ENCODE data around the gene SERPINA5. TPM values are rescaled to one million over a fixed set of nuclear protein-coding genes. Genes with fewer than 3 reads are reported as not detected.

SERPINA5 gene
- total and polyA plus RNA-seq, 2 of the 8 experiments (the other 6 are each of a cell fraction or from before 2014, with no cell fraction given) = 1.8 to 1.9 TPM

- Histone ChIP-seq H3K4me2 (ENCODE audit: insufficient read depth in 1 of 2, low read depth in 2 of 2, low read length in 2 of 2) (no peak within 1 kb of the TSS), H2BK5ac (ENCODE audit: low read depth, low read length) (no peak within 1 kb of the TSS), H3K4me3 (ENCODE audit: extremely low read depth in 1 of 4, insufficient read depth in 2 of 4, low read depth in 3 of 4, low read length in 4 of 4) (no peak within 1 kb of the TSS), H3K27me3 (replicated peaks in 1 of 4; ENCODE audit: control insufficient read depth in 3 of 4, extremely low read depth in 1 of 4, insufficient read depth in 3 of 4, low read length in 3 of 4) (no peaks in the 10 kb centered on the region), H2BK12ac (ENCODE audit: low read depth, low read length) (no peak within 1 kb of the TSS), H4K20me1 (replicated peaks in 1 of 2; ENCODE audit: control insufficient read depth in 1 of 2, insufficient read depth in 2 of 2, low read length in 2 of 2) (no peaks in the 10 kb centered on the region), H3K4me1 (replicated peaks in 1 of 4; ENCODE audit: control insufficient read depth in 3 of 4, insufficient read depth in 4 of 4, low read length in 3 of 4) (no peaks in the 10 kb centered on the region), H2AK5ac (ENCODE audit: low read depth, low read length) (no peak within 1 kb of the TSS), H2BK20ac (ENCODE audit: low read length) (no peak within 1 kb of the TSS), H3K9me3 (ENCODE audit: insufficient read depth in 2 of 2, low read depth in 1 of 2, low read length in 1 of 2) (no peaks in the 10 kb centered on the region), H3K18ac (ENCODE audit: extremely low read depth, low read length) (no peak within 1 kb of the TSS), H3K4ac (replicated peaks; ENCODE audit: insufficient read length, low read depth, low read length) (no peak within 1 kb of the TSS), H3K23me2 (ENCODE audit: low read depth, low read length) (no peaks in the 10 kb centered on the region), H3K14ac (ENCODE audit: insufficient read length) (no peak within 1 kb of the TSS), H2BK120ac (replicated peaks; ENCODE audit: low read depth, low read length) (no peak within 1 kb of the TSS), H3K27ac (ENCODE audit: low read depth, low read length) (no peak within 1 kb of the TSS), H4K91ac (replicated peaks; ENCODE audit: insufficient read length, low read length) (no peak within 1 kb of the TSS), H3K79me2 (ENCODE audit: control insufficient read depth in 1 of 2, insufficient read depth in 2 of 2, low read length in 2 of 2) (no peaks in the 10 kb centered on the region), H2BK15ac (ENCODE audit: low read length) (no peak within 1 kb of the TSS), H3K56ac (replicated peaks; ENCODE audit: insufficient read length, low read depth, low read length) (no peak within 1 kb of the TSS), H3K23ac (ENCODE audit: insufficient read length) (no peak within 1 kb of the TSS), H3K9ac (replicated peaks in 1 of 4; ENCODE audit: extremely low read depth in 1 of 4, low read depth in 3 of 4, low read length in 3 of 4) (no peak within 1 kb of the TSS), H3K79me1 (ENCODE audit: low read depth, low read length) (no peaks in the 10 kb centered on the region), H3K36me3 (ENCODE audit: control insufficient read depth in 2 of 4, insufficient read depth in 4 of 4, low read length in 3 of 4) (no peaks in the 10 kb centered on the region), H4K8ac (ENCODE audit: extremely low read depth, insufficient read depth, low read length) (no peak within 1 kb of the TSS), H4K5ac (ENCODE audit: insufficient read length, low read depth, low read length) (no peak within 1 kb of the TSS), H2AFZ (ENCODE audit: low read length) (no peak within 1 kb of the TSS)
- WGBS, 2 experiments (ENCODE audit: extremely low coverage in 1 of 2, insufficient coverage in 1 of 2, insufficient read length in 1 of 2, insufficient replicate concordance in 2 of 2, low coverage in 1 of 2, low lambda C conversion rate in 2 of 2, missing lambda C conversion rate in 1 of 2) = 89% methylated on average over 11 of the region's 11 CpGs; no CpG with 5 or more reads in 1 of the 2 experiments
- ChIA-PET POLR2A (ENCODE audit: partially characterized antibody) (no interaction called here), CTCF (ENCODE audit: partially characterized antibody) (interaction anchor here (0.8 to 3.1 kb wide), 8 partner anchors 11 to 77 kb away, joined by 3 to 18 read pairs (median 4); partner anchors contain the start of gene SERPINA5)
- FAIRE-seq (no peak), DNase-seq (ENCODE audit: low read depth in 1 of 2, low spot score in 2 of 2) (no peak)
- no peak for TF ChIP-seq POLR2AphosphoS5 (IDR thresholded peaks at IDR 0.05; ENCODE audit: low read depth, low read length)
- no peak for TF ChIP-seq TCF12 (IDR thresholded peaks at IDR 0.05; ENCODE audit: low read depth, low read length)
- TF ChIP-seq CEBPB (IDR thresholded peaks at IDR 0.05; ENCODE audit: low read depth, low read length) = no peak
- no peak for TF ChIP-seq GABPA (IDR thresholded peaks at IDR 0.05; ENCODE audit: borderline replicate concordance, insufficient read depth, low read length)
- no peak for TF ChIP-seq CHD2 (IDR thresholded peaks at IDR 0.05; ENCODE audit: low read length)
- TF ChIP-seq EGR1 (IDR thresholded peaks at IDR 0.05; ENCODE audit: borderline replicate concordance, low read depth, low read length) = no peak
- no peak for TF ChIP-seq BRCA1 (IDR thresholded peaks at IDR 0.05; ENCODE audit: low read depth, low read length)
- TF ChIP-seq E2F6 (IDR thresholded peaks at IDR 0.05) = no peak
- no peak for TF ChIP-seq RBBP5 (IDR thresholded peaks at IDR 0.05; ENCODE audit: borderline replicate concordance, low read depth, low read length)
- TF ChIP-seq BCL11A (IDR thresholded peaks at IDR 0.05; ENCODE audit: low read depth in 2 of 2, low read length in 2 of 2) = no peak
These were observed 20.2 kb upstream of the SERPINA5 start, which contains the start of gene SERPINA4 for GRCh38 chr14:94560751-94561655. Gene SERPINA4 (plus strand): TSS chr14:94561442. CDS start chr14:94563483, 2,041 bp downstream.

All from H1 (cell line).